Measurements from ENCODE around the gene BBS4. TPM values are rescaled to one million over a fixed set of nuclear protein-coding genes. Genes with fewer than 3 reads are reported as not detected.
A peak's percentile ranks its signal among the peaks of the same experiment; 100 is the strongest.
"Not testable (repeated sequence)": the region's sequence is repeated elsewhere in the genome, so short reads cannot be mapped to it uniquely, and the experiment has no call there.

Gene BBS4
- total RNA-seq, 1 donor, result 24.9 TPM

DNA sequence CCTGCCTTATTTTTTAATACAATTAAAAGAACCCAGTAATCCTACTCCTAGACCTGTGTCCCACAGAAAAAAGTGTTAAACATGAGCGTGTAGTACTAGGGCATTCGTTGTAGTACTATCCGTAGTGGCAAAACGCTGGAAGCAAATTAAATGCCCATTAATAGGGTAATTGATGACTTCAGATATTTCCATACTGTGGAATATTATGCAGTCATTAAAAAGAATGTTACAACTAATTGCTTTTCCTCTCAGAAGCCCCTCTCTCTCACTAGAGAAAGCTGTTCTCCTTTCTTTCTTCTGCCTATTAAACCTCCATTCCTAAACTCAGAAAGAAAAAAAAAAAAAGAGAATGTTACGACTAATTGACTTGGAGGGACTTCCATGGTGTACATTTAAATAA, 2.7 kb downstream of the BBS4 start:
- no peak overlapping the region for H3K4me3 ChIP-seq (ENCODE audit: low read depth, low read length)
- no peak for DNase-seq (ENCODE audit: low read depth)
- TF ChIP-seq, protein P1, sequence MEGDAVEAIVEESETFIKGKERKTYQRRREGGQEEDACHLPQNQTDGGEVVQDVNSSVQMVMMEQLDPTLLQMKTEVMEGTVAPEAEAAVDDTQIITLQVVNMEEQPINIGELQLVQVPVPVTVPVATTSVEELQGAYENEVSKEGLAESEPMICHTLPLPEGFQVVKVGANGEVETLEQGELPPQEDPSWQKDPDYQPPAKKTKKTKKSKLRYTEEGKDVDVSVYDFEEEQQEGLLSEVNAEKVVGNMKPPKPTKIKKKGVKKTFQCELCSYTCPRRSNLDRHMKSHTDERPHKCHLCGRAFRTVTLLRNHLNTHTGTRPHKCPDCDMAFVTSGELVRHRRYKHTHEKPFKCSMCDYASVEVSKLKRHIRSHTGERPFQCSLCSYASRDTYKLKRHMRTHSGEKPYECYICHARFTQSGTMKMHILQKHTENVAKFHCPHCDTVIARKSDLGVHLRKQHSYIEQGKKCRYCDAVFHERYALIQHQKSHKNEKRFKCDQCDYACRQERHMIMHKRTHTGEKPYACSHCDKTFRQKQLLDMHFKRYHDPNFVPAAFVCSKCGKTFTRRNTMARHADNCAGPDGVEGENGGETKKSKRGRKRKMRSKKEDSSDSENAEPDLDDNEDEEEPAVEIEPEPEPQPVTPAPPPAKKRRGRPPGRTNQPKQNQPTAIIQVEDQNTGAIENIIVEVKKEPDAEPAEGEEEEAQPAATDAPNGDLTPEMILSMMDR (IDR thresholded peaks at IDR 0.05; ENCODE audit: insufficient read depth, low read length), result no peak

DNA sequence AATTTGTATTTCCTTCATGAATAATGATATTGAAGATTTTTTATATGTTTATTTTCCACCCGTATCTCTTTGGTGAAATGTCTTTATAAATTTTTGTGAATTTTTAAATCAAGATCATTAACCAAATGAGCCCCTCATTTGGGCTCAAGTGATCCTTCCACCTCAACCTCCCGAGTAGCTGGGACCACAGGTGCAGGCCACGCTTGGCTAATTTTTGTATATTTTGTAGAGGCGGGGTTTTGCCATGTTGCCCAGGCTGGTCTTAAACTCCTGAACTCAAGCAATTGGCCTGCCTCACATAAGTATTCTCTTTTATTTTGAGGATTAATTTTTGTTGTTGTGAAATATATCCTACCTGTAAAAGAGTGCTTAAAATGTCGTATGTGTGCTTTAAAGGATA, 4.9 kb downstream of the BBS4 start:
- TF ChIP-seq, protein P1 (IDR thresholded peaks at IDR 0.05; ENCODE audit: insufficient read depth, low read length), result no peak
- no peak for DNase-seq (ENCODE audit: low read depth)
- H3K4me3 ChIP-seq (ENCODE audit: low read depth, low read length), result no peak overlapping the region

DNA sequence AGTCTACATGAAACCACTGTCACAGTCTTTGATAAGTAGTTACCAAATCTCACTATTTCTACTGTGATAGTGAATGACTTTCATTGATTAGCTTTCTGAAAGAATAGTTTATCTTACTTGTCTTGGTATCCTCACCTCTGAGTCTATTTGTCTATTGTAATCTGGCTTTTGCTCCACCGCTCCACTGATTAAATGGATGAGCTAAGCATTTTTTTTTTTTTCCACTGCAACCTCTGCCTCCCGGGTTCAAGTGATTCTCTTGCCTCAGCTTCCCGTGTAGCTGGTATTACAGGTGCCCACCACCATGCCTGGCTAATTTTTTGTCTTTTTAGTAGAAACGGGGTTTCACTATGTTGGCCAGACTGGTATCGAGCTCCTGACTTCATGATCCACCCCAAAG, 12.9 kb downstream of the BBS4 start:
- no peak overlapping the region for H3K4me3 ChIP-seq (ENCODE audit: low read depth, low read length)
- TF ChIP-seq, protein P1 (IDR thresholded peaks at IDR 0.05; ENCODE audit: insufficient read depth, low read length), result no peak
- DNase-seq (ENCODE audit: low read depth), result no peak

DNA sequence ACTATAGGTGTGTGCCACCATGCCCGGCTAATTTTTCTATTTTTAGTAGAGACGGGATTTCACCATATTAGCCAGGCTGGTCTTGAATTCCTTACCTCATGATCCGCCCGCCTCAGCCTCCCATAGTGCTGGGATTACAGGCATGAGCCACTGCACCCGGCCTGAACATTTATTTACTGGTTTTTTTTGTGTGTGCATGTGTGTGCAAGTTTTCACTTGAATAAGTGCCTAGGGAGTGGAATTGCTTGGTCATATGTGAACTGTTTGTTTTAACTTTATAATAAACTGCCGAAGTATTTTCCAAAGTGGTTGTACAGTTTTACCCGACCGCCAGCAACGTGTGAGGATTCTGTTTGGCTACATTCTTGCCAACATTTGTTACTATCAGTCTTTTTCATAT, 14.1 kb downstream of the BBS4 start:
- no peak for DNase-seq (ENCODE audit: low read depth)
- TF ChIP-seq, protein P1 (IDR thresholded peaks at IDR 0.05; ENCODE audit: insufficient read depth, low read length), result no peak
- no peak overlapping the region for H3K4me3 ChIP-seq (ENCODE audit: low read depth, low read length)

DNA sequence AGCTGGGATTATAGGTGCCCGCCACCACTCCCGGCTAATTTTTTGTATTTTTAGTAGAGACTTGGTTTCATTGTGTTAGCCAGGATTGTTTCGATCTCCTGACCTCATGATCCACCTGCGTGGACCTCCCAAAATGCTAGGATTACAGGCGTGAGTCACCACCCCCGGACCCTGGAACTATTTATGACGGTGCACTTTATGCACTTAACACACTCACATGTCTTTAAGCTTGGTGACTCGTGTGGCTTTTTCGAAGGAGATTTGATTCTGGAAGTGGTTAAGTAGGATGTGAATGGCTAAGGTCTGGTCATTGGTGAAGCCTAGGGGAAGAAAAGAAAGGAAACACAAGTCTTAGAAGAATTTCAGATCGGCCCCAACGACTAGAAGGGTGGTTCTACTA, 20.3 kb downstream of the BBS4 start:
- DNase-seq (ENCODE audit: low read depth), result no peak
- TF ChIP-seq, protein P1 (IDR thresholded peaks at IDR 0.05; ENCODE audit: insufficient read depth, low read length), result no peak
- H3K4me3 ChIP-seq (ENCODE audit: low read depth, low read length), result no peak overlapping the region

DNA sequence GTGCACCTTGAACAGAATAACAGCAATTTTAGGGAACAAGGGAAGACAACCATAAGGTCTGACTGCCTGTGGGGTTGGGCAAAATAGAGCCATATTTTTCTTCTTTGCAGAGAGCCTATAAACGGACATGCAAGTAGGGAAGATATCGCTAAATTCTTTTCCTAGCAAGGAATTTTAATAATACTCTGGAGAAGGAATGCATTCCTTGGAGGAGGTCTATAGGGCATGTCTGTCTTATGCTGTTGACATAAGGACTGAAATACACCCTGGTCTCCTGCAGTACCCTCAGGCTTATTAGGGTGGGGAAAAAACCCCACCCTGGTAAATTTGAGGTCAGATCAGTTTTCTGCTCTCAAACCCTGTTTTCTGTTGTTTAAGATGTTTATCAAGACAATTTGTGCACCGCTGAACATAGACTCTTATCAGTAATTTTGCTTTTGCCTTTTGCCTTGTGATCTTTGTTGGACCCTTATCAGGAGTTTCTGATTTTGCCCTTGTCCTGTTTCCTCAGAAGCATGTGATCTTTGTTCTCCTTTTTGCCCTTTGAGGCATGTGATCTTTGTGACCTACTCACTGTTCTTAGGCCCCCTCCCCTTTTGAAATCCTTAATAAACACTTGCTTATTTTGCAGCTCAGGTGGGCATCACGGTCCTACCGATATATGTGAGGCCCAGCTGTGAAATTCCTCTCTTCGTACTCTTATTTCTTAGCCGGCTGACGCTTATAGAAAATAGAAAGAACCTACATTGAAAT, 22.7 kb downstream of the BBS4 start:
- not testable (repeated sequence) for DNase-seq (ENCODE audit: low read depth); H3K4me3 ChIP-seq (ENCODE audit: low read depth, low read length)

DNA sequence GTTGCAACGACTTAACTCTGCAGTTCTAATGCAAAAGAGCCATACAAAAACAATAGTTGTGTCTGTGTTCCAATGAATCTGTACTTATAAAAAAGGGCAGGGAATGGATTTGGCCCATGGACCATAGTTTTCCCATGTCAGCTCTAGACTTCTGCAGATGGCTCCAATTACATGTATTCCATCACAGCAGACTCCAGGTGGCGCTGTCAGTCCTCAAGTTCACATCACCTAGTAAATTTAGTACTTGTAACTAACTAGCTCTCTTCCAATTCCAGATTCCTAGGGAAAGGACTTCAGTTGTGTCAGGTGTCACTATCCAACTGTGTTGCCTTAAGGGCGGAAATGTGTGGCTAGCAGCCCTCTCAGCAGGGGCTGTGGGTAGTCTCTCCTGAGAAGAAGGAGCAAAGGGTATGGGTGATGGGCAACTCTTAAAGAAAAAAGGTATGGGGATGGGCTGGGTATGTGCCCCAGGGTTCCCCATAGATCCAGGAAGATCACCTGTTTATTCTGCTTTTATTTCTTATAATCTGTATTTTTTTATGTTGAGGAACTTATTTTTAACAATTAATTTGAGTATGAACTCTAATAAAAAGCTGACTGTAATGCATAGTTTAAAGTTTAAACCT, 36.2 kb downstream of the BBS4 start:
- peak; percentile 87 for DNase-seq (ENCODE audit: low read depth)
- TF ChIP-seq, protein P1 (IDR thresholded peaks at IDR 0.05; ENCODE audit: insufficient read depth, low read length), result peak; percentile 72
- H3K4me3 ChIP-seq (ENCODE audit: low read depth, low read length), result no peak overlapping the region

All from fibroblast of the aortic adventitia (primary cell).